OCI-LY7 (cell line): ENCODE measurements around the gene UVSSA.

Experiments used
- CTCF ChIP-seq: fragments of 200-600 bp; sonication (generic); conservative IDR thresholded peaks from 2 replicates; pipeline ENCODE4 v1.5.1; 2014; ENCODE audit warnings: mild to moderate bottlenecking, antibody characterized with exemption, low read length, moderate library complexity, mixed read lengths
- EZH2phosphoT487 ChIP-seq: fragments of 200-600 bp; sonication (generic); IDR thresholded peaks from 2 replicates; pipeline ENCODE4 v1.6.1; 2018; ENCODE audit warnings: low read depth, borderline replicate concordance, mild to moderate bottlenecking, mixed run types, antibody characterized with exemption, low read length, moderate library complexity, mixed read lengths

GRCh38 chr4:1340181-1340747 is 6.7 kb upstream of the UVSSA start:
- TF ChIP-seq CTCF, result no peak
- no peak for TF ChIP-seq EZH2phosphoT487
